ENCODE results near the gene SGPP2. TPM values are rescaled to one million over a fixed set of nuclear protein-coding genes. Genes with fewer than 3 reads are reported as not detected.

The SGPP2 gene
- total RNA-seq, 6 experiments from 2014 or later = not detected

- Mint-ChIP-seq H3K27me3 (ENCODE audit: insufficient read depth) (peaks cover 2% of the 10 kb centered on the region; the same call in 1 of the 2 replicates), H3K36me3 (ENCODE audit: low read depth) (no peaks in the 10 kb centered on the region), H3K4me1 (ENCODE audit: low read depth) (no peaks in the 10 kb centered on the region), H3K4me3 (no peak overlapping the region), H3K9me3 (no peaks in the 10 kb centered on the region; the same call in 1 of the 2 replicates), H3K27ac (no peak overlapping the region)
- no peak for DNase-seq
- TF ChIP-seq CTCF (IDR thresholded peaks at IDR 0.05) = no peak
These were observed 32.5 kb upstream of the SGPP2 start for GRCh38 chr2:222391743-222392285.

GRCh38 chr2:222393733-222394267 lies 30.5 kb upstream of the SGPP2 start:
- H3K9me3 Mint-ChIP-seq = peaks cover 4% of the 10 kb centered on the region
- H3K27ac Mint-ChIP-seq = no peak overlapping the region
- peaks cover 2% of the 10 kb centered on the region; the same call in 1 of the 2 replicates for H3K27me3 Mint-ChIP-seq (ENCODE audit: insufficient read depth)
- DNase-seq = no peak
- no peaks in the 10 kb centered on the region for H3K36me3 Mint-ChIP-seq (ENCODE audit: low read depth)
- H3K4me1 Mint-ChIP-seq (ENCODE audit: low read depth) = no peaks in the 10 kb centered on the region
- no peak for TF ChIP-seq CTCF (IDR thresholded peaks at IDR 0.05)
- H3K4me3 Mint-ChIP-seq = no peak overlapping the region

GRCh38 chr2:222398446-222398885 lies 25.9 kb upstream of the SGPP2 start:
- Mint-ChIP-seq H3K27me3 (ENCODE audit: insufficient read depth) (no peaks in the 10 kb centered on the region; the same call in none of the 2 replicates), H3K4me1 (ENCODE audit: low read depth) (no peaks in the 10 kb centered on the region), H3K9me3 (peaks cover 10% of the 10 kb centered on the region), H3K36me3 (ENCODE audit: low read depth) (no peaks in the 10 kb centered on the region), H3K4me3 (no peak overlapping the region), H3K27ac (no peak overlapping the region)
- TF ChIP-seq CTCF (IDR thresholded peaks at IDR 0.05) = no peak
- no peak for DNase-seq

GRCh38 chr2:222399038-222399783 lies 25.1 kb upstream of the SGPP2 start:
- no peak overlapping the region for H3K27ac Mint-ChIP-seq
- TF ChIP-seq CTCF (IDR thresholded peaks at IDR 0.05) = no peak
- peaks cover 10% of the 10 kb centered on the region for H3K9me3 Mint-ChIP-seq
- no peak overlapping the region for H3K4me3 Mint-ChIP-seq
- no peaks in the 10 kb centered on the region; the same call in none of the 2 replicates for H3K27me3 Mint-ChIP-seq (ENCODE audit: insufficient read depth)
- no peaks in the 10 kb centered on the region for H3K36me3 Mint-ChIP-seq (ENCODE audit: low read depth)
- no peak for DNase-seq
- H3K4me1 Mint-ChIP-seq (ENCODE audit: low read depth) = no peaks in the 10 kb centered on the region

GRCh38 chr2:222404151-222404905 lies 20.0 kb upstream of the SGPP2 start:
- TF ChIP-seq CTCF (IDR thresholded peaks at IDR 0.05) = no peak
- H3K27me3 Mint-ChIP-seq (ENCODE audit: insufficient read depth) = peaks cover 2% of the 10 kb centered on the region; the same call in 1 of the 2 replicates
- H3K9me3 Mint-ChIP-seq = peaks cover 9% of the 10 kb centered on the region

More at GRCh38 chr2:222404151-222404905, 20.0 kb upstream of the SGPP2 start:
- Mint-ChIP-seq H3K4me3 (no peak overlapping the region), H3K4me1 (ENCODE audit: low read depth) (no peaks in the 10 kb centered on the region), H3K36me3 (ENCODE audit: low read depth) (no peaks in the 10 kb centered on the region), H3K27ac (no peak overlapping the region)
- no peak for DNase-seq
